Activated naive CD8-positive, alpha-beta T cell treated with anti-CD3 and anti-CD28 coated beads, Interleukin-2, amount 10 ng/mL, durations not matched to agents 7 days and 5 days (primary cell): ENCODE results near the gene TCERG1L. TPM values are rescaled to one million over a fixed set of nuclear protein-coding genes. Genes with fewer than 3 reads are reported as not detected.

ENCODE experiments used
- ATAC-seq: fragments of 150-1000 bp; cut with Tn5 transposase; one replicate; pipeline ENCODE4 v1.10.0; 2021; ENCODE audit warnings: low read depth, moderate library complexity
- POLR2A ChIA-PET: fragments of 350-600 bp; sonication (Branson Sonifier 250); formaldehyde crosslinking; loops from one replicate; lab custom pipeline; 2021; ENCODE audit warnings: antibody characterized with exemption; lab: Charles Lee
- DNase-seq: peaks from one replicate; pipeline ENCODE4 v3.0.0; 2021
- H3K27ac Mint-ChIP-seq: one replicate; pipeline ENCODE4 v1.8.0; 2022; ENCODE audit warnings: mild to moderate bottlenecking, mixed read lengths
- H3K27me3 Mint-ChIP-seq: one replicate; pipeline ENCODE4 v1.8.0; 2022; ENCODE audit warnings: mild to moderate bottlenecking, moderate library complexity, mixed read lengths
- H3K36me3 Mint-ChIP-seq: one replicate; pipeline ENCODE4 v1.8.0; 2021; ENCODE audit warnings: mild to moderate bottlenecking, mixed read lengths
- H3K4me1 Mint-ChIP-seq: one replicate; pipeline ENCODE4 v1.8.0; 2021; ENCODE audit warnings: mixed read lengths
- H3K4me3 Mint-ChIP-seq: one replicate; pipeline ENCODE4 v1.8.0; 2022; ENCODE audit warnings: mild to moderate bottlenecking, moderate library complexity, mixed read lengths
- H3K9me3 Mint-ChIP-seq: one replicate; pipeline ENCODE4 v1.8.0; 2021; ENCODE audit warnings: mixed read lengths
- total RNA-seq, 2 experiments: library from RNA; stranded (reverse); gene quantifications; one replicate each; pipeline ENCODE4 v1.2.3, GENCODE V29; 2021

The TCERG1L gene
- total RNA-seq, 2 experiments from 2014 or later: 0.20 to 0.36 TPM

- Mint-ChIP-seq H3K9me3 (no peaks in the 10 kb centered on the region), H3K4me3 (no peak overlapping the region), H3K27ac (no peak overlapping the region), H3K4me1 (no peaks in the 10 kb centered on the region), H3K36me3 (no peaks in the 10 kb centered on the region), H3K27me3 (no peaks in the 10 kb centered on the region)
- no peak for ATAC-seq
- POLR2A ChIA-PET: no interaction called here
- DNase-seq: no peak
These were observed 105.2 kb downstream of the TCERG1L start for GRCh38 chr10:131206111-131206995.

- no peak overlapping the region for H3K27ac Mint-ChIP-seq
- POLR2A ChIA-PET: no interaction called here
- no peaks in the 10 kb centered on the region for H3K27me3 Mint-ChIP-seq
- H3K4me3 Mint-ChIP-seq: no peak overlapping the region
- DNase-seq (no peak), ATAC-seq (no peak)
- no peaks in the 10 kb centered on the region for H3K36me3 Mint-ChIP-seq
- no peaks in the 10 kb centered on the region for H3K9me3 Mint-ChIP-seq
- H3K4me1 Mint-ChIP-seq: no peaks in the 10 kb centered on the region
These were observed 106.0 kb downstream of the TCERG1L start for GRCh38 chr10:131205556-131205955.

GRCh38 chr10:131204406-131205152 lies 106.9 kb downstream of the TCERG1L start:
- DNase-seq: no peak
- Mint-ChIP-seq H3K27me3 (no peaks in the 10 kb centered on the region), H3K36me3 (no peaks in the 10 kb centered on the region), H3K4me3 (no peak overlapping the region), H3K4me1 (no peaks in the 10 kb centered on the region), H3K27ac (no peak overlapping the region), H3K9me3 (no peaks in the 10 kb centered on the region)
- POLR2A ChIA-PET: no interaction called here
- ATAC-seq: no peak

GRCh38 chr10:131203456-131204357 lies 107.8 kb downstream of the TCERG1L start:
- no peak overlapping the region for H3K27ac Mint-ChIP-seq
- H3K27me3 Mint-ChIP-seq: no peaks in the 10 kb centered on the region
- POLR2A ChIA-PET: no interaction called here
- DNase-seq (no peak), ATAC-seq (no peak)
- no peak overlapping the region for H3K4me3 Mint-ChIP-seq
- no peaks in the 10 kb centered on the region for H3K36me3 Mint-ChIP-seq
- H3K9me3 Mint-ChIP-seq: no peaks in the 10 kb centered on the region
- H3K4me1 Mint-ChIP-seq: no peaks in the 10 kb centered on the region

- POLR2A ChIA-PET: no interaction called here
- Mint-ChIP-seq H3K9me3 (no peaks in the 10 kb centered on the region), H3K27ac (no peak overlapping the region), H3K36me3 (no peaks in the 10 kb centered on the region), H3K27me3 (no peaks in the 10 kb centered on the region), H3K4me1 (no peaks in the 10 kb centered on the region), H3K4me3 (no peak overlapping the region)
- ATAC-seq (no peak), DNase-seq (no peak)
These were observed 108.5 kb downstream of the TCERG1L start for GRCh38 chr10:131202990-131203389.

- no peaks in the 10 kb centered on the region for H3K36me3 Mint-ChIP-seq
- H3K9me3 Mint-ChIP-seq: no peaks in the 10 kb centered on the region
- H3K4me3 Mint-ChIP-seq: no peak overlapping the region
- POLR2A ChIA-PET: no interaction called here
- no peaks in the 10 kb centered on the region for H3K4me1 Mint-ChIP-seq
- H3K27me3 Mint-ChIP-seq: no peaks in the 10 kb centered on the region
- DNase-seq: no peak
- no peak overlapping the region for H3K27ac Mint-ChIP-seq
- ATAC-seq: no peak
These were observed 109.6 kb downstream of the TCERG1L start for GRCh38 chr10:131201741-131202515.

- POLR2A ChIA-PET: no interaction called here
- DNase-seq (no peak), ATAC-seq (no peak)
- H3K27me3 Mint-ChIP-seq: no peaks in the 10 kb centered on the region
- no peaks in the 10 kb centered on the region for H3K9me3 Mint-ChIP-seq
- no peaks in the 10 kb centered on the region for H3K4me1 Mint-ChIP-seq
- no peak overlapping the region for H3K4me3 Mint-ChIP-seq
- H3K27ac Mint-ChIP-seq: no peak overlapping the region
- H3K36me3 Mint-ChIP-seq: no peaks in the 10 kb centered on the region
These were observed 110.6 kb downstream of the TCERG1L start for GRCh38 chr10:131200856-131201470.

GRCh38 chr10:131199646-131200045 lies 111.9 kb downstream of the TCERG1L start:
- DNase-seq (no peak), ATAC-seq (no peak)
- Mint-ChIP-seq H3K27ac (no peak overlapping the region), H3K9me3 (no peaks in the 10 kb centered on the region), H3K4me1 (no peaks in the 10 kb centered on the region), H3K27me3 (no peaks in the 10 kb centered on the region), H3K36me3 (no peaks in the 10 kb centered on the region), H3K4me3 (no peak overlapping the region)
- POLR2A ChIA-PET: no interaction called here

GRCh38 chr10:131198843-131199242 lies 112.7 kb downstream of the TCERG1L start:
- Mint-ChIP-seq H3K27ac (no peak overlapping the region), H3K4me1 (no peaks in the 10 kb centered on the region), H3K4me3 (no peak overlapping the region), H3K9me3 (no peaks in the 10 kb centered on the region), H3K27me3 (no peaks in the 10 kb centered on the region), H3K36me3 (no peaks in the 10 kb centered on the region)
- DNase-seq: no peak
- POLR2A ChIA-PET: no interaction called here
- no peak for ATAC-seq

GRCh38 chr10:131198401-131198800 lies 113.1 kb downstream of the TCERG1L start:
- no peaks in the 10 kb centered on the region for H3K27me3 Mint-ChIP-seq
- POLR2A ChIA-PET: no interaction called here
- DNase-seq (no peak), ATAC-seq (no peak)
- H3K36me3 Mint-ChIP-seq: no peaks in the 10 kb centered on the region
- no peak overlapping the region for H3K27ac Mint-ChIP-seq
- H3K4me1 Mint-ChIP-seq: no peaks in the 10 kb centered on the region
- no peaks in the 10 kb centered on the region for H3K9me3 Mint-ChIP-seq
- no peak overlapping the region for H3K4me3 Mint-ChIP-seq

GRCh38 chr10:131196176-131196885 lies 115.2 kb downstream of the TCERG1L start:
- DNase-seq: no peak
- H3K9me3 Mint-ChIP-seq: peaks cover 3% of the 10 kb centered on the region

More at GRCh38 chr10:131196176-131196885, 115.2 kb downstream of the TCERG1L start:
- no peak for ATAC-seq
- Mint-ChIP-seq H3K4me3 (no peak overlapping the region), H3K4me1 (no peaks in the 10 kb centered on the region), H3K27me3 (peaks cover 2% of the 10 kb centered on the region), H3K27ac (no peak overlapping the region), H3K36me3 (no peaks in the 10 kb centered on the region)
- POLR2A ChIA-PET: no interaction called here
